Measurements from ENCODE around the gene SLC5A10. TPM values are rescaled to one million over a fixed set of nuclear protein-coding genes. Genes with fewer than 3 reads are reported as not detected.

Gene SLC5A10
- total RNA-seq, 6 experiments from 2014 or later, result 0.07 to 0.14 TPM; not detected in 4

GRCh38 chr17:18977021-18977420 is 25.1 kb downstream of the SLC5A10 start:
- H3K36me3 ChIP-seq, result peaks cover 0 to 21% (median 9%) of the 10 kb centered on the region in 4 donors
- H3K4me3 ChIP-seq, result no peak overlapping the region
- WGBS (ENCODE audit: insufficient coverage, low coverage, low lambda C conversion rate, missing lambda C conversion rate), result 75% methylated on average over 2 of the region's 4 CpGs
- DNase-seq (no peak), ATAC-seq (no peak)
- intact Hi-C loops (cut with DNase I), result no loop called here
- TF ChIP-seq CTCF (IDR thresholded peaks at IDR 0.05) (no peak), POLR2A (IDR thresholded peaks at IDR 0.05) (no peak)
- peaks cover 0 to 9% (median 4%) of the 10 kb centered on the region in 4 donors for H3K4me1 ChIP-seq
- H3K9me3 ChIP-seq, result no peaks in the 10 kb centered on the region
- H3K27ac ChIP-seq, result no peak overlapping the region
- H3K27me3 ChIP-seq, result no peaks in the 10 kb centered on the region

- Histone ChIP-seq H3K4me1 (peaks cover 0 to 15% (median 6%) of the 10 kb centered on the region in 4 donors), H3K4me3 (no peak overlapping the region), H3K27me3 (no peaks in the 10 kb centered on the region), H3K36me3 (peaks cover 0 to 21% (median 9%) of the 10 kb centered on the region in 4 donors), H3K27ac (no peak overlapping the region), H3K9me3 (no peaks in the 10 kb centered on the region)
- ATAC-seq, result peak in 1 of 4 donors; percentile 1
- intact Hi-C loops (cut with DNase I), result no loop called here
- TF ChIP-seq CTCF (IDR thresholded peaks at IDR 0.05) (no peak), POLR2A (IDR thresholded peaks at IDR 0.05) (no peak)
- DNase-seq, result no peak
- WGBS (ENCODE audit: insufficient coverage, low coverage, low lambda C conversion rate, missing lambda C conversion rate), result 80% methylated on average over 6 of the region's 19 CpGs
These were observed 25.7 kb downstream of the SLC5A10 start for GRCh38 chr17:18977646-18978045.

GRCh38 chr17:18978050-18978449 is 26.1 kb downstream of the SLC5A10 start:
- Histone ChIP-seq H3K4me3 (no peak overlapping the region), H3K4me1 (peaks cover 0 to 17% (median 6%) of the 10 kb centered on the region in 4 donors), H3K27me3 (no peaks in the 10 kb centered on the region), H3K36me3 (peaks cover 0 to 21% (median 9%) of the 10 kb centered on the region in 4 donors), H3K9me3 (no peaks in the 10 kb centered on the region), H3K27ac (no peak overlapping the region)
- TF ChIP-seq POLR2A (IDR thresholded peaks at IDR 0.05) (no peak), CTCF (IDR thresholded peaks at IDR 0.05) (no peak)
- no CpG with 5 or more reads among the region's 13 CpGs for WGBS (ENCODE audit: insufficient coverage, low coverage, low lambda C conversion rate, missing lambda C conversion rate)
- ATAC-seq (no peak), DNase-seq (no peak)
- intact Hi-C loops (cut with DNase I), result no loop called here

GRCh38 chr17:18978655-18979054 is 26.7 kb downstream of the SLC5A10 start:
- H3K4me1 ChIP-seq, result peaks cover 0 to 17% (median 6%) of the 10 kb centered on the region in 4 donors
- 50% methylated on average over 2 of the region's 17 CpGs for WGBS (ENCODE audit: insufficient coverage, low coverage, low lambda C conversion rate, missing lambda C conversion rate)
- H3K9me3 ChIP-seq, result no peaks in the 10 kb centered on the region
- H3K36me3 ChIP-seq, result peaks cover 0 to 21% (median 9%) of the 10 kb centered on the region in 4 donors
- DNase-seq, result no peak
- intact Hi-C loops (cut with DNase I), result no loop called here
- H3K27me3 ChIP-seq, result no peaks in the 10 kb centered on the region
- H3K27ac ChIP-seq, result no peak overlapping the region
- TF ChIP-seq CTCF (IDR thresholded peaks at IDR 0.05), result no peak
- no peak for TF ChIP-seq POLR2A (IDR thresholded peaks at IDR 0.05)
- no peak overlapping the region for H3K4me3 ChIP-seq
- ATAC-seq, result no peak
